HCT116 (cell line): ENCODE data around the gene CHRNB4. TPM values are rescaled to one million over a fixed set of nuclear protein-coding genes. Genes with fewer than 3 reads are reported as not detected.

ENCODE experiments used
- ATAC-seq: fragments of 200-7000 bp; cut with Tn5 transposase; 2 replicates; pipeline ENCODE4 v1.9.1; 2020; ENCODE audit warnings: mild to moderate bottlenecking, moderate library complexity
- BruUV-seq: library from RNA; stranded (reverse); fragments of 400-500 nt; replicated peaks from 2 replicates; lab custom pipeline; 2021; lab: Mats Ljungman, UMichigan
- CTCF ChIA-PET: fragments of 300-600 bp; sonication (Branson Sonifier 250); formaldehyde crosslinking; loops from one replicate; lab custom pipeline; 2021; ENCODE audit warnings: antibody characterized with exemption; lab: Charles Lee
- POLR2A ChIA-PET: fragments of 300-600, 350-600 bp; sonication (Branson Sonifier 250); formaldehyde crosslinking; loops from one replicate; lab custom pipeline; 2021; ENCODE audit warnings: antibody characterized with exemption; lab: Charles Lee
- RAD21 ChIA-PET, 2 experiments: fragments of 300-600 bp; sonication (Branson Sonifier 250); formaldehyde crosslinking; loops; one replicate each; lab custom pipeline; 2023; ENCODE audit warnings: low total read pairs in 2 of 2; ENCODE audit not compliant: uncharacterized antibody in 2 of 2, unreplicated experiment in 2 of 2, low non-redundant PET in 1 of 2; lab: Charles Lee
- DNase-seq: peaks from one replicate; pipeline ENCODE4 v3.0.0-alpha.2; 2010; ENCODE audit warnings: low read depth, low spot score
- H2AFZ ChIP-seq: fragments of 200-600 bp; shearing (Covaris generic), sonication (generic); 2 replicates; pipeline ENCODE4 v1.6.1; 2017; ENCODE audit warnings: low read depth, mixed run types, mixed read lengths, antibody characterized with exemption, low read length; ENCODE audit not compliant: poor library complexity, severe bottlenecking
- H3K27ac ChIP-seq: 2 replicates; pipeline ENCODE4 v1.5.1; 2012; ENCODE audit warnings: low read depth, low read length
- H3K27me3 ChIP-seq: fragments of 200-600 bp; sonication (generic); 2 replicates; pipeline ENCODE4 v1.6.1; 2016; ENCODE audit warnings: mixed run types, low read length, mixed read lengths; ENCODE audit not compliant: insufficient read depth
- H3K36me3 ChIP-seq, 2 experiments: fragments of 200-500 bp in 1 of 2; fragments of 200-600 bp in 1 of 2; sonication (Bioruptor generic) in 1 of 2; sonication (generic) in 1 of 2; 2 replicates each; pipeline versions ENCODE4 v1.5.1 to v1.6.1; 2014 to 2016; ENCODE audit warnings: low read length in 2 of 2, inconsistent platforms in 1 of 2, mixed read lengths in 1 of 2, mixed run types in 1 of 2; ENCODE audit not compliant: insufficient read depth in 2 of 2, control insufficient read depth in 1 of 2
- H3K4me1 ChIP-seq, 2 experiments: fragments of 200-600 bp in 1 of 2; sonication (generic) in 1 of 2; 2 replicates each; pipeline versions ENCODE4 v1.5.1 to v1.6.1; 2012 to 2017; ENCODE audit warnings: low read length in 2 of 2, inconsistent platforms in 1 of 2, mild to moderate bottlenecking in 1 of 2, mixed read lengths in 1 of 2, mixed run types in 1 of 2, moderate library complexity in 1 of 2; ENCODE audit not compliant: insufficient read depth in 2 of 2, control insufficient read depth in 1 of 2
- H3K4me2 ChIP-seq: fragments of 200-600 bp; sonication (generic); 2 replicates; pipeline ENCODE4 v1.6.1; 2017; ENCODE audit warnings: mixed run types, low read length, mixed read lengths
- H3K4me3 ChIP-seq, 2 experiments: fragments of 200-600 bp in 1 of 2; sonication (generic) in 1 of 2; replicated peaks in 1 of 2; 2 replicates each; pipeline ENCODE4 v1.5.1; 2011 to 2016; ENCODE audit warnings: low read length in 2 of 2, control low read depth in 1 of 2, low read depth in 1 of 2, mild to moderate bottlenecking in 1 of 2, mixed read lengths in 1 of 2, mixed run types in 1 of 2
- H3K79me2 ChIP-seq: fragments of 200-600 bp; sonication (generic); 2 replicates; pipeline ENCODE4 v1.6.1; 2017; ENCODE audit warnings: mild to moderate bottlenecking, mixed run types, low read length, moderate library complexity, mixed read lengths; ENCODE audit not compliant: insufficient read depth
- H3K9ac ChIP-seq: fragments of 200-600 bp; sonication (generic); 2 replicates; pipeline ENCODE4 v1.6.1; 2016; ENCODE audit warnings: low read length, mixed read lengths
- H3K9me2 ChIP-seq: fragments of 200-600 bp; sonication (generic), shearing (Covaris generic); 2 replicates; pipeline ENCODE4 v1.6.1; 2017; ENCODE audit warnings: mixed run types, mild to moderate bottlenecking, moderate library complexity; ENCODE audit not compliant: insufficient read depth
- H3K9me3 ChIP-seq, 2 experiments: fragments of 200-500 bp in 1 of 2; fragments of 200-600 bp in 1 of 2; sonication (Bioruptor generic) in 1 of 2; sonication (generic) in 1 of 2; 2 replicates each; pipeline ENCODE4 v1.6.1; 2014 to 2017; ENCODE audit warnings: low read length in 2 of 2, mixed read lengths in 2 of 2, inconsistent platforms in 1 of 2, low read depth in 1 of 2, mild to moderate bottlenecking in 1 of 2, mixed run types in 1 of 2, moderate library complexity in 1 of 2; ENCODE audit not compliant: control insufficient read depth in 1 of 2, insufficient read depth in 1 of 2
- H4K20me1 ChIP-seq: fragments of 200-600 bp; sonication (generic), shearing (Covaris generic); 2 replicates; pipeline ENCODE4 v1.6.1; 2017; ENCODE audit warnings: mixed run types, mild to moderate bottlenecking, moderate library complexity; ENCODE audit not compliant: insufficient read depth
- CBX3 ChIP-seq: IDR thresholded peaks from 2 replicates; pipeline ENCODE4 v1.6.1; 2012; ENCODE audit warnings: low read depth
- CEBPB ChIP-seq: IDR thresholded peaks from 2 replicates; pipeline ENCODE4 v1.6.1; 2012; ENCODE audit warnings: low read depth
- ELF1 ChIP-seq: IDR thresholded peaks from 2 replicates; pipeline ENCODE4 v1.6.1; 2012; ENCODE audit warnings: low read depth, borderline replicate concordance
- EZH2 ChIP-seq: fragments of 200-600 bp; sonication (generic); IDR thresholded peaks from 2 replicates; pipeline ENCODE4 v1.6.1; 2017; ENCODE audit warnings: antibody characterized with exemption, mixed run types
- EZH2phosphoT487 ChIP-seq: fragments of 200-600 bp; IDR thresholded peaks from 2 replicates; pipeline ENCODE4 v1.6.1; 2018; ENCODE audit warnings: antibody characterized with exemption, borderline replicate concordance
- FOSL1 ChIP-seq: IDR thresholded peaks from 2 replicates; pipeline ENCODE4 v1.6.1; 2012; ENCODE audit warnings: low read depth
- JUND ChIP-seq: IDR thresholded peaks from 2 replicates; pipeline ENCODE4 v1.6.1; 2012
- POLR2A ChIP-seq: IDR thresholded peaks from 2 replicates; pipeline ENCODE4 v1.7.0; 2011; ENCODE audit warnings: borderline replicate concordance; ENCODE audit not compliant: insufficient read depth, insufficient read length; ENCODE audit errors: extremely low read depth
- POLR2AphosphoS5 ChIP-seq: IDR thresholded peaks from 2 replicates; pipeline ENCODE4 v1.6.1; 2011; ENCODE audit warnings: mild to moderate bottlenecking, low read depth, low read length, moderate library complexity
- SIN3A ChIP-seq: IDR thresholded peaks from 2 replicates; pipeline ENCODE4 v1.6.1; 2012; ENCODE audit warnings: low read depth
- SP1 ChIP-seq: IDR thresholded peaks from 2 replicates; pipeline ENCODE4 v1.6.1; 2012; ENCODE audit warnings: low read depth
- TCF7L2 ChIP-seq: IDR thresholded peaks from 2 replicates; pipeline ENCODE4 v1.7.0; 2011; ENCODE audit warnings: borderline replicate concordance, inconsistent platforms; ENCODE audit not compliant: insufficient read depth, insufficient read length; ENCODE audit errors: extremely low read depth
- YY1 ChIP-seq: IDR thresholded peaks from 2 replicates; pipeline ENCODE4 v1.6.1; 2011; ENCODE audit warnings: low read length, low read depth, moderate library complexity, mild to moderate bottlenecking; ENCODE audit not compliant: insufficient replicate concordance; ENCODE audit errors: extremely low read depth
- ZFX ChIP-seq: fragments of 450-650 bp; IDR thresholded peaks from 2 replicates; pipeline ENCODE4 v1.6.1; 2017
- intact Hi-C: fragments of 100-400 bp; cut with micrococcal nuclease; formaldehyde crosslinking; loops from 2 replicates; pipeline ENCODE4 v1.10.0; 2022
- total RNA-seq: library from RNA; stranded (reverse); gene quantifications from one replicate; pipeline ENCODE4 v1.2.1, GENCODE V29; 2021; ENCODE audit not compliant: unreplicated experiment
- TF ChIP-seq, protein P1 (sequence below): IDR thresholded peaks from 2 replicates; pipeline ENCODE4 v1.6.1; 2011; ENCODE audit warnings: mild to moderate bottlenecking, low read length, moderate library complexity; ENCODE audit not compliant: insufficient replicate concordance; ENCODE audit errors: extremely low read depth
- TF ChIP-seq, protein P2 (sequence below), 3 experiments: fragments of 200-600 bp in 1 of 3; sonication (generic) in 1 of 3; IDR thresholded peaks in 2 of 3; conservative IDR thresholded peaks in 1 of 3; 2 replicates each; pipeline ENCODE4 v1.5.1; 2012 to 2017; ENCODE audit warnings: low read depth in 2 of 3, low read length in 2 of 3, antibody characterized with exemption in 1 of 3, borderline replicate concordance in 1 of 3, control low read depth in 1 of 3, mild to moderate bottlenecking in 1 of 3, mixed read lengths in 1 of 3, mixed run types in 1 of 3, moderate library complexity in 1 of 3; ENCODE audit not compliant: insufficient read depth in 1 of 3
- TF ChIP-seq, protein P3 (sequence below): IDR thresholded peaks from 2 replicates; pipeline ENCODE4 v1.6.1; 2012
- TF ChIP-seq, protein P4 (sequence below): IDR thresholded peaks from 2 replicates; pipeline ENCODE4 v1.6.1; 2012; ENCODE audit warnings: low read depth
- TF ChIP-seq, protein P5 (sequence below): IDR thresholded peaks from 2 replicates; pipeline ENCODE4 v1.6.1; 2012

CHRNB4 gene
- total RNA-seq, 1 experiment from 2014 or later: 2.0 TPM

DNA sequence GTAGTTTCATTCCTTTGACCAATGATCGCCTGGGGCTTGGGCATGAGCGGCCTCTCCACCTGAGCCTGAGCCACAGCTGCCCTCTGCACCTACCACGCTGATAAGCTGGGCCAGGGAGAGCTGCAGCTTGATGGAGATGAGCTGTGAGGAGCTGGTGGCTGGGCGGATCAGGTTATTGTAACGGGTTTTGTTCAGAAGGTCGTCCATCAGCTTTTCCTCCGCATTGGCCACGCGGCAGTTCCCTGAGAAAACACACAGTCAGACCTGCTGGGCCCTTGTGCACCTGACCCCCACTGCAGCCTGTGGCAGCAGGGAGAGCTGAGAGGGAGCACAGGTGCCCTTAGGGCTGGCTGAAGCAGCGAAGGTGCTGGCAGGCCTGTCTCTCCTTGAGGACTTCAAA, 5.7 kb downstream of the CHRNB4 start:
- Histone ChIP-seq H3K27me3 (no peaks in the 10 kb centered on the region), H3K27ac (no peak overlapping the region), H4K20me1 (no peaks in the 10 kb centered on the region), H3K9me3 (peaks cover 6 to 9% of the 10 kb centered on the region in 2 experiments; a peak in 1 of 4 replicates), H3K9me2 (no peaks in the 10 kb centered on the region), H3K4me1 (peaks cover under 1 to 4% of the 10 kb centered on the region in 2 experiments; a peak in 2 of 4 replicates), H3K9ac (no peak overlapping the region), H3K79me2 (no peaks in the 10 kb centered on the region), H2AFZ (no peak overlapping the region), H3K36me3 (no peaks in the 10 kb centered on the region), H3K4me2 (no peak overlapping the region), H3K4me3 (no peak overlapping the region)
- ChIA-PET POLR2A (no interaction called here), RAD21 (no interaction called here), CTCF (no interaction called here)
- DNase-seq (no peak), ATAC-seq (no peak)
- BruUV-seq: no TSS peak
- intact Hi-C loops: no loop called here
- TF ChIP-seq EZH2: no peak
- TF ChIP-seq CBX3: no peak
- TF ChIP-seq, protein P1, sequence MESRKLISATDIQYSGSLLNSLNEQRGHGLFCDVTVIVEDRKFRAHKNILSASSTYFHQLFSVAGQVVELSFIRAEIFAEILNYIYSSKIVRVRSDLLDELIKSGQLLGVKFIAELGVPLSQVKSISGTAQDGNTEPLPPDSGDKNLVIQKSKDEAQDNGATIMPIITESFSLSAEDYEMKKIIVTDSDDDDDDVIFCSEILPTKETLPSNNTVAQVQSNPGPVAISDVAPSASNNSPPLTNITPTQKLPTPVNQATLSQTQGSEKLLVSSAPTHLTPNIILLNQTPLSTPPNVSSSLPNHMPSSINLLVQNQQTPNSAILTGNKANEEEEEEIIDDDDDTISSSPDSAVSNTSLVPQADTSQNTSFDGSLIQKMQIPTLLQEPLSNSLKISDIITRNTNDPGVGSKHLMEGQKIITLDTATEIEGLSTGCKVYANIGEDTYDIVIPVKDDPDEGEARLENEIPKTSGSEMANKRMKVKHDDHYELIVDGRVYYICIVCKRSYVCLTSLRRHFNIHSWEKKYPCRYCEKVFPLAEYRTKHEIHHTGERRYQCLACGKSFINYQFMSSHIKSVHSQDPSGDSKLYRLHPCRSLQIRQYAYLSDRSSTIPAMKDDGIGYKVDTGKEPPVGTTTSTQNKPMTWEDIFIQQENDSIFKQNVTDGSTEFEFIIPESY: no peak
- no peak for TF ChIP-seq SP1
- TF ChIP-seq, protein P2, sequence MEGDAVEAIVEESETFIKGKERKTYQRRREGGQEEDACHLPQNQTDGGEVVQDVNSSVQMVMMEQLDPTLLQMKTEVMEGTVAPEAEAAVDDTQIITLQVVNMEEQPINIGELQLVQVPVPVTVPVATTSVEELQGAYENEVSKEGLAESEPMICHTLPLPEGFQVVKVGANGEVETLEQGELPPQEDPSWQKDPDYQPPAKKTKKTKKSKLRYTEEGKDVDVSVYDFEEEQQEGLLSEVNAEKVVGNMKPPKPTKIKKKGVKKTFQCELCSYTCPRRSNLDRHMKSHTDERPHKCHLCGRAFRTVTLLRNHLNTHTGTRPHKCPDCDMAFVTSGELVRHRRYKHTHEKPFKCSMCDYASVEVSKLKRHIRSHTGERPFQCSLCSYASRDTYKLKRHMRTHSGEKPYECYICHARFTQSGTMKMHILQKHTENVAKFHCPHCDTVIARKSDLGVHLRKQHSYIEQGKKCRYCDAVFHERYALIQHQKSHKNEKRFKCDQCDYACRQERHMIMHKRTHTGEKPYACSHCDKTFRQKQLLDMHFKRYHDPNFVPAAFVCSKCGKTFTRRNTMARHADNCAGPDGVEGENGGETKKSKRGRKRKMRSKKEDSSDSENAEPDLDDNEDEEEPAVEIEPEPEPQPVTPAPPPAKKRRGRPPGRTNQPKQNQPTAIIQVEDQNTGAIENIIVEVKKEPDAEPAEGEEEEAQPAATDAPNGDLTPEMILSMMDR (IDR thresholded peaks at IDR 0.05 in 2 of 3, conservative IDR thresholded peaks at IDR 0.05 in 1 of 3; ENCODE audit: borderline replicate concordance in 1 of 3, insufficient read depth in 1 of 3, low read depth in 2 of 3, low read length in 2 of 3): no peak
- TF ChIP-seq, protein P3, sequence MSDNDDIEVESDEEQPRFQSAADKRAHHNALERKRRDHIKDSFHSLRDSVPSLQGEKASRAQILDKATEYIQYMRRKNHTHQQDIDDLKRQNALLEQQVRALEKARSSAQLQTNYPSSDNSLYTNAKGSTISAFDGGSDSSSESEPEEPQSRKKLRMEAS: no peak
- TF ChIP-seq POLR2AphosphoS5: no peak
- TF ChIP-seq ELF1: no peak
- TF ChIP-seq FOSL1: no peak
- TF ChIP-seq JUND: no peak
- no peak for TF ChIP-seq SIN3A
- no peak for TF ChIP-seq POLR2A
- TF ChIP-seq, protein P4, sequence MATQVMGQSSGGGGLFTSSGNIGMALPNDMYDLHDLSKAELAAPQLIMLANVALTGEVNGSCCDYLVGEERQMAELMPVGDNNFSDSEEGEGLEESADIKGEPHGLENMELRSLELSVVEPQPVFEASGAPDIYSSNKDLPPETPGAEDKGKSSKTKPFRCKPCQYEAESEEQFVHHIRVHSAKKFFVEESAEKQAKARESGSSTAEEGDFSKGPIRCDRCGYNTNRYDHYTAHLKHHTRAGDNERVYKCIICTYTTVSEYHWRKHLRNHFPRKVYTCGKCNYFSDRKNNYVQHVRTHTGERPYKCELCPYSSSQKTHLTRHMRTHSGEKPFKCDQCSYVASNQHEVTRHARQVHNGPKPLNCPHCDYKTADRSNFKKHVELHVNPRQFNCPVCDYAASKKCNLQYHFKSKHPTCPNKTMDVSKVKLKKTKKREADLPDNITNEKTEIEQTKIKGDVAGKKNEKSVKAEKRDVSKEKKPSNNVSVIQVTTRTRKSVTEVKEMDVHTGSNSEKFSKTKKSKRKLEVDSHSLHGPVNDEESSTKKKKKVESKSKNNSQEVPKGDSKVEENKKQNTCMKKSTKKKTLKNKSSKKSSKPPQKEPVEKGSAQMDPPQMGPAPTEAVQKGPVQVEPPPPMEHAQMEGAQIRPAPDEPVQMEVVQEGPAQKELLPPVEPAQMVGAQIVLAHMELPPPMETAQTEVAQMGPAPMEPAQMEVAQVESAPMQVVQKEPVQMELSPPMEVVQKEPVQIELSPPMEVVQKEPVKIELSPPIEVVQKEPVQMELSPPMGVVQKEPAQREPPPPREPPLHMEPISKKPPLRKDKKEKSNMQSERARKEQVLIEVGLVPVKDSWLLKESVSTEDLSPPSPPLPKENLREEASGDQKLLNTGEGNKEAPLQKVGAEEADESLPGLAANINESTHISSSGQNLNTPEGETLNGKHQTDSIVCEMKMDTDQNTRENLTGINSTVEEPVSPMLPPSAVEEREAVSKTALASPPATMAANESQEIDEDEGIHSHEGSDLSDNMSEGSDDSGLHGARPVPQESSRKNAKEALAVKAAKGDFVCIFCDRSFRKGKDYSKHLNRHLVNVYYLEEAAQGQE: no peak
- no peak for TF ChIP-seq EZH2phosphoT487
- TF ChIP-seq TCF7L2: no peak
- no peak for TF ChIP-seq ZFX
- TF ChIP-seq CEBPB: no peak
- TF ChIP-seq, protein P5, sequence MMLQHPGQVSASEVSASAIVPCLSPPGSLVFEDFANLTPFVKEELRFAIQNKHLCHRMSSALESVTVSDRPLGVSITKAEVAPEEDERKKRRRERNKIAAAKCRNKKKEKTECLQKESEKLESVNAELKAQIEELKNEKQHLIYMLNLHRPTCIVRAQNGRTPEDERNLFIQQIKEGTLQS: no peak
- TF ChIP-seq YY1: no peak
